Fibroblast of lung (primary cell): ENCODE results near the gene NDUFV1. TPM values are rescaled to one million over a fixed set of nuclear protein-coding genes. Genes with fewer than 3 reads are reported as not detected.
"Not testable (repeated sequence)": the region's sequence is repeated elsewhere in the genome, so short reads cannot be mapped to it uniquely, and the experiment has no call there.

Source experiments
- DNase-seq, 2 donors: peaks; one replicate each; pipeline versions ENCODE4 v3.0.0 to v3.0.0-alpha.2; 2010; ENCODE audit warnings: low read depth in 2 of 2
- H2AFZ ChIP-seq: 2 replicates; pipeline ENCODE4 v1.5.1; 2012; ENCODE audit warnings: low read length, control low read depth, inconsistent platforms
- H3K27ac ChIP-seq: 2 replicates; pipeline ENCODE4 v1.5.1; 2011; ENCODE audit warnings: low read length, control low read depth; ENCODE audit not compliant: insufficient read depth
- H3K27me3 ChIP-seq: 2 replicates; pipeline ENCODE4 v1.5.1; 2011; ENCODE audit warnings: mild to moderate bottlenecking, low read length; ENCODE audit not compliant: control insufficient read depth, insufficient read depth
- H3K36me3 ChIP-seq: 2 replicates; pipeline ENCODE4 v1.5.1; 2011; ENCODE audit warnings: low read length; ENCODE audit not compliant: control insufficient read depth, insufficient read depth
- H3K4me1 ChIP-seq: 2 replicates; pipeline ENCODE4 v1.5.1; 2011; ENCODE audit warnings: low read length; ENCODE audit not compliant: control insufficient read depth, insufficient read depth; ENCODE audit errors: extremely low read depth
- H3K4me2 ChIP-seq: 2 replicates; pipeline ENCODE4 v1.5.1; 2011; ENCODE audit warnings: low read length, control low read depth; ENCODE audit not compliant: insufficient read depth; ENCODE audit errors: extremely low read depth
- H3K4me3 ChIP-seq, 4 experiments: fragments of 200-600 bp in 1 of 4; sonication (generic) in 1 of 4; replicated peaks in 1 of 4; 2 replicates each; pipeline ENCODE4 v1.5.1; 2011 to 2016; ENCODE audit warnings: low read length in 4 of 4, low read depth in 3 of 4, mild to moderate bottlenecking in 3 of 4, control low read depth in 2 of 4, inconsistent platforms in 1 of 4, mixed read lengths in 1 of 4; ENCODE audit not compliant: insufficient read depth in 1 of 4; ENCODE audit errors: control extremely low read depth in 1 of 4
- H3K79me2 ChIP-seq: 2 replicates; pipeline ENCODE4 v1.5.1; 2012; ENCODE audit warnings: mild to moderate bottlenecking, low read length, inconsistent platforms; ENCODE audit not compliant: control insufficient read depth, insufficient read depth
- H3K9ac ChIP-seq: 2 replicates; pipeline ENCODE4 v1.5.1; 2011; ENCODE audit warnings: mild to moderate bottlenecking, low read length, control low read depth; ENCODE audit not compliant: insufficient read depth
- H3K9me3 ChIP-seq: 2 replicates; pipeline ENCODE4 v1.5.1; 2012; ENCODE audit warnings: low read depth, low read length; ENCODE audit not compliant: control insufficient read depth, insufficient read depth
- H4K20me1 ChIP-seq: 2 replicates; pipeline ENCODE4 v1.5.1; 2011; ENCODE audit warnings: low read length; ENCODE audit not compliant: control insufficient read depth, insufficient read depth; ENCODE audit errors: extremely low read depth
- EZH2 ChIP-seq: IDR thresholded peaks from 2 replicates; pipeline ENCODE4 v1.5.1; 2012; ENCODE audit warnings: low read length, control low read depth, mild to moderate bottlenecking; ENCODE audit errors: missing control alignments
- polyA plus RNA-seq, 2 donors: library from polyadenylated mRNA; depleted of rRNA in 1 of 2; stranded (reverse) in 1 of 2; unstranded in 1 of 2; fragments of >200 nt; gene quantifications; 2 replicates each; pipeline ENCODE4 v1.2.1, GENCODE V29; 2011 to 2012; ENCODE audit warnings: missing spikeins in 1 of 2
- total RNA-seq: library from RNA; depleted of rRNA; stranded (reverse); fragments of >200 nt; gene quantifications from 2 replicates; pipeline ENCODE4 v1.2.1, GENCODE V29; 2014
- TF ChIP-seq, protein P1 (sequence below), 2 donors: IDR thresholded peaks in 1 of 2; conservative IDR thresholded peaks in 1 of 2; 1 replicate in 1 of 2; 2 replicates in 1 of 2; pipeline ENCODE4 v1.5.1; 2011 to 2012; ENCODE audit warnings: low read length in 2 of 2, control low read depth in 1 of 2, inconsistent platforms in 1 of 2, low read depth in 1 of 2, mild to moderate bottlenecking in 1 of 2

NDUFV1 gene
- total and polyA plus RNA-seq, 2 donors (not counting 1 experiment from before 2014, with no cell fraction given) = 64.9 to 171 TPM

DNA sequence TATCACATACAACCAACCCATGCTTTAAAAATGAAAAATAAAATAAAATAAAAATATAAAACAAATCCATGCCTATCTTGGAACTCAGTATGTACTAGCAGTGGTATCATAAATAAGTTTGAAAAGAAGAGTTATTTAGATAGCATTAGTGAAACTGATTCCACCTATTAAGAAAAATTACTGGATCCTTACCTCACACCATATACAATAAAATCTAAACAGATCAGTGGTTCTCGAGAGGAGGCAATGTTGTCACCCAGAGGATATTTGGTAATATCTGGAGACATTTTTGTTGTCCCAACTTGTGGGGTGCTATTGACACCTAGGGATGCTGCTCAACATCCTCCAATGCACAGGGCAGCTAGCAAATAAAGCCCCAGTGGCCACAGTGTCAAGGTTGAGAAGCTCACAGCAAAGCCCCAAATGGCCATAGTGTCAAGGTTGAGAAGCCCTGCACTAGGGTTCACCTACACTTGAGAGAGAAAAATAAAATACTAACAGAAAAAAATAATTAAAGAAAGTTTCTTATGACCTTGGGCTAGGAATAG, 9.9 kb upstream of the NDUFV1 start:
- H3K79me2 ChIP-seq = no peaks in the 10 kb centered on the region
- TF ChIP-seq, protein P1, sequence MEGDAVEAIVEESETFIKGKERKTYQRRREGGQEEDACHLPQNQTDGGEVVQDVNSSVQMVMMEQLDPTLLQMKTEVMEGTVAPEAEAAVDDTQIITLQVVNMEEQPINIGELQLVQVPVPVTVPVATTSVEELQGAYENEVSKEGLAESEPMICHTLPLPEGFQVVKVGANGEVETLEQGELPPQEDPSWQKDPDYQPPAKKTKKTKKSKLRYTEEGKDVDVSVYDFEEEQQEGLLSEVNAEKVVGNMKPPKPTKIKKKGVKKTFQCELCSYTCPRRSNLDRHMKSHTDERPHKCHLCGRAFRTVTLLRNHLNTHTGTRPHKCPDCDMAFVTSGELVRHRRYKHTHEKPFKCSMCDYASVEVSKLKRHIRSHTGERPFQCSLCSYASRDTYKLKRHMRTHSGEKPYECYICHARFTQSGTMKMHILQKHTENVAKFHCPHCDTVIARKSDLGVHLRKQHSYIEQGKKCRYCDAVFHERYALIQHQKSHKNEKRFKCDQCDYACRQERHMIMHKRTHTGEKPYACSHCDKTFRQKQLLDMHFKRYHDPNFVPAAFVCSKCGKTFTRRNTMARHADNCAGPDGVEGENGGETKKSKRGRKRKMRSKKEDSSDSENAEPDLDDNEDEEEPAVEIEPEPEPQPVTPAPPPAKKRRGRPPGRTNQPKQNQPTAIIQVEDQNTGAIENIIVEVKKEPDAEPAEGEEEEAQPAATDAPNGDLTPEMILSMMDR (conservative IDR thresholded peaks at IDR 0.05 in 1 of 2, IDR thresholded peaks at IDR 0.05 in 1 of 2; ENCODE audit: low read depth in 1 of 2, low read length in 2 of 2) = no peak
- no peak for TF ChIP-seq EZH2

DNA sequence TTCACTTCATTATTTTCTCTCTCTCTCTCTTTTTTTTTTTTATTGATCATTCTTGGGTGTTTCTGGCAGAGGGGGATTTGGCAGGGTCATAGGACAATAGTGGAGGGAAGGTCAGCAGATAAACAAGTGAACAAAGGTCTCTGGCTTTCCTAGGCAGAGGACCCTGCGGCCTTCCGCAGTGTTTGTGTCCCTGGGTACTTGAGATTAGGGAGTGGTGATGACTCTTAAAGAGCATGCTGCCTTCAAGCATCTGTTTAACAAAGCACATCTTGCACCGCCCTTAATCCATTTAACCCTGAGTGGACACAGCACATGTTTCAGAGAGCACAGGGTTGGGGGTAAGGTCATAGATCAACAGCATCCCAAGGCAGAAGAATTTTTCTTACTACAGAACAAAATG, 9.3 kb upstream of the NDUFV1 start:
- H3K9me3 ChIP-seq, H3K4me1 ChIP-seq, H3K4me3 ChIP-seq, H4K20me1 ChIP-seq, H3K36me3 ChIP-seq, H3K27ac ChIP-seq, H2AFZ ChIP-seq, H3K79me2 ChIP-seq, H3K9ac ChIP-seq, H3K27me3 ChIP-seq, DNase-seq, H3K4me2 ChIP-seq: not testable (repeated sequence)

More for the DNA sequence above, 9.9 kb upstream of the NDUFV1 start:
- Histone ChIP-seq H3K9ac (no peak overlapping the region), H4K20me1 (no peaks in the 10 kb centered on the region), H3K4me1 (no peaks in the 10 kb centered on the region), H3K4me2 (no peak overlapping the region), H3K27ac (no peak overlapping the region), H3K36me3 (no peaks in the 10 kb centered on the region), H2AFZ (no peak overlapping the region), H3K27me3 (no peaks in the 10 kb centered on the region), H3K4me3 (no peak overlapping the region), H3K9me3 (no peaks in the 10 kb centered on the region)
- DNase-seq = no peak

DNA sequence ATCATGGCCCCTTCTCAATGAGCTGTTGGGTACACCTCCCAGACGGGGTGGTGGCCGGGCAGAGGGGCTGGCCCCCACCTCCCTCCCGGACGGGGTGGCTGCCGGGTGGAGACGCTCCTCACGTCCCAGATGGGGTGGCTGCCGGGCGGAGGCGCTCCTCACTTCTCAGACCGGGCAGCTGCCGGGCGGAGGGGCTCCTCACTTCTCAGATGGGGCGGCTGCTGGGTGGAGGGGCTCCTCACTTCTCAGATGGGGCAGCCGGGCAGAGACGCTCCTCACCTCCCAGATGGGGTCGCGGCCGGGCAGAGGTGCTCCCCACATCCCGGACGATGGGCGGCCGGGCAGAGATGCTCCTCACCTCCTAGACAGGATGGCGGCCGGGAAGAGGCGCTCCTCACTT, 8.8 kb upstream of the NDUFV1 start:
- not testable (repeated sequence) for H3K27me3 ChIP-seq, DNase-seq, H3K4me2 ChIP-seq

DNA sequence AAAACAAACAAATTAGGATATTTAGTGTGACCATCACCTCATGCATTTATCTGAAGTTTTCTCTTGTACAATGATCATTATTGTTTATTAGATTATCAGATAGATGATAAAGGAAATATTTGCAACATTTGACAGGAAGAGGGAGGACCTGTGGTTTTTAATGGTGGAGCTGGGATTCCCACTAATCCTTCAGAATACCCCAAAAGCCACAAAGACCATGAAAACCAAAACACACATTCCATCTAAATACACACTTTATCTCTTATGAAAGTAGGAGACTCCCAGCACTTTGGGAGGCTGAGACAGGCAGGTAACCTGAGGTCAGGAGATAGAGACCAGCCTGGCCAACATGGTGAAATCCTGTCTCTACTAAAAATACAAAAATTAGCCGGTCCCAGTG, 7.6 kb upstream of the NDUFV1 start:
- H3K4me2 ChIP-seq = no peak overlapping the region
- H4K20me1 ChIP-seq = no peaks in the 10 kb centered on the region
- H3K79me2 ChIP-seq = no peaks in the 10 kb centered on the region
- TF ChIP-seq EZH2 = no peak
- TF ChIP-seq, protein P1 (conservative IDR thresholded peaks at IDR 0.05 in 1 of 2, IDR thresholded peaks at IDR 0.05 in 1 of 2; ENCODE audit: low read depth in 1 of 2, low read length in 2 of 2) = no peak
- DNase-seq = no peak
- H2AFZ ChIP-seq = no peak overlapping the region
- no peak overlapping the region for H3K9ac ChIP-seq
- H3K27ac ChIP-seq = no peak overlapping the region
- H3K27me3 ChIP-seq = no peaks in the 10 kb centered on the region
- H3K36me3 ChIP-seq = no peaks in the 10 kb centered on the region
- H3K9me3 ChIP-seq = no peaks in the 10 kb centered on the region
- H3K4me3 ChIP-seq = no peak overlapping the region
- no peaks in the 10 kb centered on the region for H3K4me1 ChIP-seq

More for the DNA sequence above, 8.8 kb upstream of the NDUFV1 start:
- not testable (repeated sequence) for H3K9me3 ChIP-seq, H3K27ac ChIP-seq, H3K4me1 ChIP-seq, H2AFZ ChIP-seq, H3K4me3 ChIP-seq, H3K36me3 ChIP-seq, H3K79me2 ChIP-seq, H4K20me1 ChIP-seq, H3K9ac ChIP-seq
